ENCODE results near the gene CEP97. TPM values are rescaled to one million over a fixed set of nuclear protein-coding genes. Genes with fewer than 3 reads are reported as not detected.
"Not testable (repeated sequence)": the region's sequence is repeated elsewhere in the genome, so short reads cannot be mapped to it uniquely, and the experiment has no call there.

The CEP97 gene
- total and polyA plus RNA-seq, 7 donors: 1.6 to 12.5 (median 6.3) TPM

GRCh38 chr3:101695779-101696372 is 28.5 kb upstream of the CEP97 start:
- Histone ChIP-seq H3K36me3 (ENCODE audit: insufficient read depth in 1 of 2, low read depth in 1 of 2) (peaks cover 0 to 4% of the 10 kb centered on the region in 2 donors), H3K27ac (no peak overlapping the region), H3K9me3 (no peaks in the 10 kb centered on the region), H3K4me1 (peaks cover 5% of the 10 kb centered on the region), H3K4me3 (no peak overlapping the region), H3K27me3 (ENCODE audit: insufficient read depth in 3 of 3, low read length in 2 of 3) (no peaks in the 10 kb centered on the region)
- WGBS, 3 donors: 24 to 29% (median 26%) methylated on average over 10 of the region's 10 CpGs
- intact Hi-C loops (cut with DNase I): no loop called here
- DNase-seq (no peak), ATAC-seq (peak in 2 of 4 donors; percentile 37 to 67)
- peak; percentile 82 for TF ChIP-seq CTCF (IDR thresholded peaks at IDR 0.05)

- Histone ChIP-seq H3K4me3 (no peak overlapping the region), H3K9me3 (no peaks in the 10 kb centered on the region), H3K4me1 (no peaks in the 10 kb centered on the region), H3K36me3 (ENCODE audit: insufficient read depth in 1 of 2, low read depth in 1 of 2) (peaks cover 0 to 4% of the 10 kb centered on the region in 2 donors), H3K27ac (no peak overlapping the region), H3K27me3 (ENCODE audit: insufficient read depth in 3 of 3, low read length in 2 of 3) (no peaks in the 10 kb centered on the region)
- DNase-seq: no peak
- ATAC-seq: no peak
- intact Hi-C loops (cut with DNase I): no loop called here
- WGBS, 3 donors: 70 to 79% (median 77%) methylated on average over 7 of the region's 7 CpGs
- no peak for TF ChIP-seq CTCF (IDR thresholded peaks at IDR 0.05)
Measured at GRCh38 chr3:101701696-101702634, 22.4 kb upstream of the CEP97 start.

- no peaks in the 10 kb centered on the region for H3K9me3 ChIP-seq
- intact Hi-C loops (cut with DNase I): no loop called here
- WGBS, 3 donors: 80 to 94% (median 91%) methylated on average over 1 of the region's 1 CpG
- H3K27me3 ChIP-seq (ENCODE audit: insufficient read depth in 3 of 3, low read length in 2 of 3): no peaks in the 10 kb centered on the region
- H3K4me1 ChIP-seq: no peaks in the 10 kb centered on the region
- no peak overlapping the region for H3K27ac ChIP-seq
- no peak overlapping the region for H3K4me3 ChIP-seq
- DNase-seq: no peak
- no peak for ATAC-seq
- H3K36me3 ChIP-seq (ENCODE audit: insufficient read depth in 1 of 2, low read depth in 1 of 2): peaks cover 0 to 4% of the 10 kb centered on the region in 2 donors
- TF ChIP-seq CTCF (IDR thresholded peaks at IDR 0.05): no peak
Measured at GRCh38 chr3:101702726-101703125, 21.7 kb upstream of the CEP97 start.

GRCh38 chr3:101703169-101703568 is 21.2 kb upstream of the CEP97 start:
- DNase-seq (no peak), ATAC-seq (no peak)
- intact Hi-C loops (cut with DNase I): no loop called here
- Histone ChIP-seq H3K27me3 (ENCODE audit: insufficient read depth in 3 of 3, low read length in 2 of 3) (no peaks in the 10 kb centered on the region), H3K4me3 (no peak overlapping the region), H3K27ac (no peak overlapping the region), H3K36me3 (ENCODE audit: insufficient read depth in 1 of 2, low read depth in 1 of 2) (peaks cover 0 to 4% of the 10 kb centered on the region in 2 donors), H3K9me3 (no peaks in the 10 kb centered on the region), H3K4me1 (no peaks in the 10 kb centered on the region)
- no peak for TF ChIP-seq CTCF (IDR thresholded peaks at IDR 0.05)
- 77 to 85% (median 82%) methylated on average over 2 of the region's 2 CpGs for WGBS, 3 donors

- DNase-seq; ATAC-seq; H3K36me3 ChIP-seq (ENCODE audit: insufficient read depth in 1 of 2, low read depth in 1 of 2); H3K9me3 ChIP-seq; H3K27me3 ChIP-seq (ENCODE audit: insufficient read depth in 3 of 3, low read length in 2 of 3); H3K4me3 ChIP-seq; intact Hi-C loops (cut with DNase I); H3K4me1 ChIP-seq; H3K27ac ChIP-seq: not testable (repeated sequence)
- 51 to 60% (median 55%) methylated on average over 2 of the region's 2 CpGs for WGBS, 3 donors
Measured at GRCh38 chr3:101704639-101705038, 19.8 kb upstream of the CEP97 start.
